HepG2 (cell line): ENCODE data around the gene PDP2. TPM values are rescaled to one million over a fixed set of nuclear protein-coding genes. Genes with fewer than 3 reads are reported as not detected.

Experiments used
- ARNT2 ChIP-seq: sonication (generic); formaldehyde crosslinking; IDR thresholded peaks from 2 replicates; pipeline ENCODE4 v1.8.0; 2022; ENCODE audit warnings: mild to moderate bottlenecking, low read depth, missing genetic modification reagents, moderate library complexity
- HOXA7 ChIP-seq: sonication (generic); formaldehyde crosslinking; IDR thresholded peaks from 2 replicates; pipeline ENCODE4 v1.8.1; 2022; ENCODE audit warnings: mild to moderate bottlenecking, missing genetic modification reagents, moderate library complexity
- IRX3 ChIP-seq: sonication (generic); formaldehyde crosslinking; IDR thresholded peaks from 2 replicates; pipeline ENCODE4 v1.8.1; 2023; ENCODE audit warnings: mild to moderate bottlenecking, low read depth, missing genetic modification reagents, borderline replicate concordance
- PAF1 ChIP-seq: IDR thresholded peaks from 2 replicates; pipeline ENCODE4 v1.6.1; 2016; ENCODE audit warnings: missing genetic modification reagents, missing compliant biosample characterization
- RBFOX2 ChIP-seq: fragments of 200-400 bp; formaldehyde crosslinking; IDR thresholded peaks from 2 replicates; pipeline ENCODE4 v1.6.1; 2017; ENCODE audit warnings: low read depth, mild to moderate bottlenecking, low read length
- RFX1 ChIP-seq: fragments of 450-650 bp; IDR thresholded peaks from 2 replicates; pipeline ENCODE4 v1.6.1; 2017
- SOX13 ChIP-seq, 3 experiments: fragments of 450-650 bp in 1 of 3; sonication (generic) in 1 of 3; formaldehyde crosslinking in 1 of 3; IDR thresholded peaks in 2 of 3; conservative IDR thresholded peaks in 1 of 3; 2 replicates each; pipeline versions ENCODE4 v1.5.0 to v1.6.1; 2016 to 2020; ENCODE audit warnings: antibody characterized with exemption in 1 of 3, mild to moderate bottlenecking in 1 of 3, missing compliant biosample characterization in 1 of 3, missing genetic modification reagents in 1 of 3, moderate library complexity in 1 of 3
- TAF15 ChIP-seq: fragments of 200-400 bp; formaldehyde crosslinking; IDR thresholded peaks from one replicate; pipeline ENCODE4 v1.6.1; 2018; ENCODE audit warnings: mild to moderate bottlenecking, low read depth, low read length; ENCODE audit not compliant: poor library complexity, severe bottlenecking
- ZNF577 ChIP-seq: sonication (generic); formaldehyde crosslinking; IDR thresholded peaks from 2 replicates; pipeline ENCODE4 v1.4.0; 2020; ENCODE audit warnings: mild to moderate bottlenecking, low read depth, missing genetic modification reagents, borderline replicate concordance
- ZNF703 ChIP-seq: sonication (generic); formaldehyde crosslinking; IDR thresholded peaks from 2 replicates; pipeline ENCODE4 v1.5.1; 2020; ENCODE audit warnings: missing genetic modification reagents, mild to moderate bottlenecking, moderate library complexity, borderline replicate concordance
- ZNF788 ChIP-seq: sonication (generic); formaldehyde crosslinking; IDR thresholded peaks from 2 replicates; pipeline ENCODE4 v1.5.0; 2020; ENCODE audit warnings: mild to moderate bottlenecking, missing genetic modification reagents, borderline replicate concordance
- polyA plus RNA-seq, 8 experiments: library from polyadenylated mRNA; depleted of rRNA in 3 of 8; stranded (reverse) in 7 of 8; unstranded in 1 of 8; fragments of >200 nt; fragmentation: Illumina TruSeq in 4 of 8; extraction: Trizol in 4 of 8; gene quantifications; 2 replicates each; pipeline versions ENCODE4 v1.2.1 to v1.2.3, GENCODE V29; 2011 to 2016; ENCODE audit warnings: low read depth in 4 of 8, missing spikeins in 1 of 8, mixed read lengths in 1 of 8; ENCODE audit not compliant: insufficient read depth in 1 of 8
- total RNA-seq, 5 experiments: library from RNA; depleted of rRNA; stranded (reverse); fragments of >200 nt; fragmentation: Illumina TruSeq; extraction: Trizol; gene quantifications; 2 replicates each; pipeline ENCODE4 v1.2.3, GENCODE V29; 2016; ENCODE audit warnings: low read depth in 1 of 5
- TF ChIP-seq, protein P1 (sequence below): sonication (generic); formaldehyde crosslinking; IDR thresholded peaks from 2 replicates; pipeline ENCODE4 v1.4.0; 2020; ENCODE audit warnings: mild to moderate bottlenecking, missing genetic modification reagents
- TF ChIP-seq, protein P2 (sequence below): sonication (generic); formaldehyde crosslinking; IDR thresholded peaks from 2 replicates; pipeline ENCODE4 v1.5.1; 2020; ENCODE audit warnings: mild to moderate bottlenecking, missing genetic modification reagents, moderate library complexity
- TF ChIP-seq, protein P3 (sequence below): sonication (generic); formaldehyde crosslinking; IDR thresholded peaks from one replicate; pipeline ENCODE4 v1.5.1; 2020; ENCODE audit warnings: mild to moderate bottlenecking, missing genetic modification reagents; ENCODE audit errors: not compliant biosample characterization

PDP2 gene
- total and polyA plus RNA-seq, 2 of the 13 experiments (the other 11 are each of a cell fraction or from before 2014, with no cell fraction given): 12.8 to 15.8 TPM

DNA sequence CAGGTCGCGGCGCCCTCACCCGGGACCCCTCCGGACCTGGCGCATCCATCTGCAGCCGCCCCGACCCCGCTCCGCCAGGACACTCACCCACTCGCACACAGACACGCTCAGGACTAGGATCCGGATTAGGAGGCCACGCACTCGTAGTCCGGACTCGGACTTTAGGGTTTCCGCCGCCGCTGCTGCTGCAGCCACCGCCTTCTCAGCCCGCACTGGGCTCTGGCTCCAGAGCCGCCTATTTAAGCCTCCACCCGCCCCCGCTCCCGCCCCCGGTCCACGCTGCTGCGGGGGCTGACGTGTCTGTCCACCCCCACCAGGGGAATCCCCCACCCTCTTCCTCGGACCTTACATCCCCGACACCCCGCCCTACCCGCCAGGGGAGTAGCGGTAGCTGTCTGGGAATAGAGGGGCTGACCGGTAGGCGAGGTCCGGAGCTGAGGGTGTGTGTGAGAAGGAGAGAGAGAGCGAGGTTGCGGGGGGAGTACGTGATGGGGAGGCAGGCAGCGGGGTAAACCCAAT lies 45.1 kb downstream of the PDP2 start, which contains the start of gene RRAD (continued):
- TF ChIP-seq, protein P1, sequence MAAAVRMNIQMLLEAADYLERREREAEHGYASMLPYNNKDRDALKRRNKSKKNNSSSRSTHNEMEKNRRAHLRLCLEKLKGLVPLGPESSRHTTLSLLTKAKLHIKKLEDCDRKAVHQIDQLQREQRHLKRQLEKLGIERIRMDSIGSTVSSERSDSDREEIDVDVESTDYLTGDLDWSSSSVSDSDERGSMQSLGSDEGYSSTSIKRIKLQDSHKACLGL: no peak
- TF ChIP-seq PAF1 (no peak), SOX13 (IDR thresholded peaks at IDR 0.05) (no peak), SOX13 (CRISPR knock-in tag; conservative IDR thresholded peaks at IDR 0.05 in 1 of 2, IDR thresholded peaks at IDR 0.05 in 1 of 2) (no peak), RBFOX2 (0 out of 2 replicates have a peak, but pooled peaks have one; percentile 22), ZNF788 (CRISPR knock-in tag) (no peak), HOXA7 (CRISPR knock-in tag) (no peak), TAF15 (no peak), IRX3 (CRISPR knock-in tag) (no peak), ZNF577 (CRISPR knock-in tag) (no peak), ZNF703 (CRISPR knock-in tag) (no peak), ARNT2 (CRISPR knock-in tag) (0 out of 2 replicates have a peak, but pooled peaks have one; percentile 11), RFX1 (no peak)
- TF ChIP-seq, protein P2, sequence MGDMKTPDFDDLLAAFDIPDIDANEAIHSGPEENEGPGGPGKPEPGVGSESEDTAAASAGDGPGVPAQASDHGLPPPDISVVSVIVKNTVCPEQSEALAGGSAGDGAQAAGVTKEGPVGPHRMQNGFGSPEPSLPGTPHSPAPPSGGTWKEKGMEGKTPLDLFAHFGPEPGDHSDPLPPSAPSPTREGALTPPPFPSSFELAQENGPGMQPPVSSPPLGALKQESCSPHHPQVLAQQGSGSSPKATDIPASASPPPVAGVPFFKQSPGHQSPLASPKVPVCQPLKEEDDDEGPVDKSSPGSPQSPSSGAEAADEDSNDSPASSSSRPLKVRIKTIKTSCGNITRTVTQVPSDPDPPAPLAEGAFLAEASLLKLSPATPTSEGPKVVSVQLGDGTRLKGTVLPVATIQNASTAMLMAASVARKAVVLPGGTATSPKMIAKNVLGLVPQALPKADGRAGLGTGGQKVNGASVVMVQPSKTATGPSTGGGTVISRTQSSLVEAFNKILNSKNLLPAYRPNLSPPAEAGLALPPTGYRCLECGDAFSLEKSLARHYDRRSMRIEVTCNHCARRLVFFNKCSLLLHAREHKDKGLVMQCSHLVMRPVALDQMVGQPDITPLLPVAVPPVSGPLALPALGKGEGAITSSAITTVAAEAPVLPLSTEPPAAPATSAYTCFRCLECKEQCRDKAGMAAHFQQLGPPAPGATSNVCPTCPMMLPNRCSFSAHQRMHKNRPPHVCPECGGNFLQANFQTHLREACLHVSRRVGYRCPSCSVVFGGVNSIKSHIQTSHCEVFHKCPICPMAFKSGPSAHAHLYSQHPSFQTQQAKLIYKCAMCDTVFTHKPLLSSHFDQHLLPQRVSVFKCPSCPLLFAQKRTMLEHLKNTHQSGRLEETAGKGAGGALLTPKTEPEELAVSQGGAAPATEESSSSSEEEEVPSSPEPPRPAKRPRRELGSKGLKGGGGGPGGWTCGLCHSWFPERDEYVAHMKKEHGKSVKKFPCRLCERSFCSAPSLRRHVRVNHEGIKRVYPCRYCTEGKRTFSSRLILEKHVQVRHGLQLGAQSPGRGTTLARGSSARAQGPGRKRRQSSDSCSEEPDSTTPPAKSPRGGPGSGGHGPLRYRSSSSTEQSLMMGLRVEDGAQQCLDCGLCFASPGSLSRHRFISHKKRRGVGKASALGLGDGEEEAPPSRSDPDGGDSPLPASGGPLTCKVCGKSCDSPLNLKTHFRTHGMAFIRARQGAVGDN (CRISPR knock-in tag): peak; percentile 48
- TF ChIP-seq, protein P3, sequence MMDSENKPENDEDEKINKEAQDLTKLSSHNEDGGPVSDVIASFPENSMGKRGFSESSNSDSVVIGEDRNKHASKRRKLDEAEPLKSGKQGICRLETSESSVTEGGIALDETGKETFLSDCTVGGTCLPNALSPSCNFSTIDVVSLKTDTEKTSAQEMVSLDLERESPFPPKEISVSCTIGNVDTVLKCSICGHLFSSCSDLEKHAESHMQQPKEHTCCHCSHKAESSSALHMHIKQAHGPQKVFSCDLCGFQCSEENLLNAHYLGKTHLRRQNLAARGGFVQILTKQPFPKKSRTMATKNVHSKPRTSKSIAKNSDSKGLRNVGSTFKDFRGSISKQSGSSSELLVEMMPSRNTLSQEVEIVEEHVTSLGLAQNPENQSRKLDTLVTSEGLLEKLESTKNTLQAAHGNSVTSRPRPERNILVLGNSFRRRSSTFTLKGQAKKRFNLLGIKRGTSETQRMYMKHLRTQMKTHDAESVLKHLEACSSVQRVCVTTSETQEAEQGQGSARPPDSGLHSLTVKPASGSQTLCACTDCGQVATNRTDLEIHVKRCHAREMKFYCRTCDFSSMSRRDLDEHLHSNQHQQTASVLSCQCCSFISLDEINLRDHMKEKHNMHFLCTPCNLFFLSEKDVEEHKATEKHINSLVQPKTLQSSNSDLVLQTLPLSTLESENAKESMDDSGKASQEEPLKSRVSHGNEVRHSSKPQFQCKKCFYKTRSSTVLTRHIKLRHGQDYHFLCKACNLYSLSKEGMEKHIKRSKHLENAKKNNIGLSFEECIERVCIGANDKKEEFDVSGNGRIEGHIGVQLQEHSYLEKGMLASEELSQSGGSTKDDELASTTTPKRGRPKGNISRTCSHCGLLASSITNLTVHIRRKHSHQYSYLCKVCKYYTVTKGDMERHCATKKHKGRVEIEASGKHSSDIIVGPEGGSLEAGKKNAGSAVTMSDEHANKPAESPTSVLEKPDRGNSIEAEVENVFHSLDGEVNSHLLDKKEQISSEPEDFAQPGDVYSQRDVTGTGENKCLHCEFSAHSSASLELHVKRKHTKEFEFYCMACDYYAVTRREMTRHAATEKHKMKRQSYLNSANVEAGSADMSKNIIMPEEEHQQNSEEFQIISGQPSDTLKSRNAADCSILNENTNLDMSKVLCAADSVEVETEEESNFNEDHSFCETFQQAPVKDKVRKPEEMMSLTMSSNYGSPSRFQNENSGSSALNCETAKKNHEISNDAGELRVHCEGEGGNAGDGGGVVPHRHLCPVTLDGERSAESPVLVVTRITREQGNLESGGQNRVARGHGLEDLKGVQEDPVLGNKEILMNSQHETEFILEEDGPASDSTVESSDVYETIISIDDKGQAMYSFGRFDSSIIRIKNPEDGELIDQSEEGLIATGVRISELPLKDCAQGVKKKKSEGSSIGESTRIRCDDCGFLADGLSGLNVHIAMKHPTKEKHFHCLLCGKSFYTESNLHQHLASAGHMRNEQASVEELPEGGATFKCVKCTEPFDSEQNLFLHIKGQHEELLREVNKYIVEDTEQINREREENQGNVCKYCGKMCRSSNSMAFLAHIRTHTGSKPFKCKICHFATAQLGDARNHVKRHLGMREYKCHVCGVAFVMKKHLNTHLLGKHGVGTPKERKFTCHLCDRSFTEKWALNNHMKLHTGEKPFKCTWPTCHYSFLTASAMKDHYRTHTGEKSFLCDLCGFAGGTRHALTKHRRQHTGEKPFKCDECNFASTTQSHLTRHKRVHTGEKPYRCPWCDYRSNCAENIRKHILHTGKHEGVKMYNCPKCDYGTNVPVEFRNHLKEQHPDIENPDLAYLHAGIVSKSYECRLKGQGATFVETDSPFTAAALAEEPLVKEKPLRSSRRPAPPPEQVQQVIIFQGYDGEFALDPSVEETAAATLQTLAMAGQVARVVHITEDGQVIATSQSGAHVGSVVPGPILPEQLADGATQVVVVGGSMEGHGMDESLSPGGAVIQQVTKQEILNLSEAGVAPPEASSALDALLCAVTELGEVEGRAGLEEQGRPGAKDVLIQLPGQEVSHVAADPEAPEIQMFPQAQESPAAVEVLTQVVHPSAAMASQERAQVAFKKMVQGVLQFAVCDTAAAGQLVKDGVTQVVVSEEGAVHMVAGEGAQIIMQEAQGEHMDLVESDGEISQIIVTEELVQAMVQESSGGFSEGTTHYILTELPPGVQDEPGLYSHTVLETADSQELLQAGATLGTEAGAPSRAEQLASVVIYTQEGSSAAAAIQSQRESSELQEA (CRISPR knock-in tag): peak; percentile 46
